ENCODE measurements around the gene ZDHHC9.

GRCh38 chrX:129795584-129795983 is 48.1 kb downstream of the ZDHHC9 start:
- TF ChIP-seq POLR2A (IDR thresholded peaks at IDR 0.05) = no peak
- TF ChIP-seq, protein P1, sequence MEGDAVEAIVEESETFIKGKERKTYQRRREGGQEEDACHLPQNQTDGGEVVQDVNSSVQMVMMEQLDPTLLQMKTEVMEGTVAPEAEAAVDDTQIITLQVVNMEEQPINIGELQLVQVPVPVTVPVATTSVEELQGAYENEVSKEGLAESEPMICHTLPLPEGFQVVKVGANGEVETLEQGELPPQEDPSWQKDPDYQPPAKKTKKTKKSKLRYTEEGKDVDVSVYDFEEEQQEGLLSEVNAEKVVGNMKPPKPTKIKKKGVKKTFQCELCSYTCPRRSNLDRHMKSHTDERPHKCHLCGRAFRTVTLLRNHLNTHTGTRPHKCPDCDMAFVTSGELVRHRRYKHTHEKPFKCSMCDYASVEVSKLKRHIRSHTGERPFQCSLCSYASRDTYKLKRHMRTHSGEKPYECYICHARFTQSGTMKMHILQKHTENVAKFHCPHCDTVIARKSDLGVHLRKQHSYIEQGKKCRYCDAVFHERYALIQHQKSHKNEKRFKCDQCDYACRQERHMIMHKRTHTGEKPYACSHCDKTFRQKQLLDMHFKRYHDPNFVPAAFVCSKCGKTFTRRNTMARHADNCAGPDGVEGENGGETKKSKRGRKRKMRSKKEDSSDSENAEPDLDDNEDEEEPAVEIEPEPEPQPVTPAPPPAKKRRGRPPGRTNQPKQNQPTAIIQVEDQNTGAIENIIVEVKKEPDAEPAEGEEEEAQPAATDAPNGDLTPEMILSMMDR (IDR thresholded peaks at IDR 0.05) = no peak

Measured in Peyer's patch (tissue), 4 donors.